NAMALWA (cell line): Measurements from ENCODE around the gene KNSTRN.

Experiments used
- DNase-seq: peaks from one replicate; pipeline ENCODE4 v3.0.0-alpha.2; 2015; ENCODE audit warnings: low spot score

Gene KNSTRN

GRCh38 chr15:40382580-40383456, at the start of gene KNSTRN:
TSS of gene KNSTRN (plus strand) at chr15:40382721. CDS start at chr15:40382836, 115 bp downstream.
- DNase-seq = peak; percentile 97

DNA sequence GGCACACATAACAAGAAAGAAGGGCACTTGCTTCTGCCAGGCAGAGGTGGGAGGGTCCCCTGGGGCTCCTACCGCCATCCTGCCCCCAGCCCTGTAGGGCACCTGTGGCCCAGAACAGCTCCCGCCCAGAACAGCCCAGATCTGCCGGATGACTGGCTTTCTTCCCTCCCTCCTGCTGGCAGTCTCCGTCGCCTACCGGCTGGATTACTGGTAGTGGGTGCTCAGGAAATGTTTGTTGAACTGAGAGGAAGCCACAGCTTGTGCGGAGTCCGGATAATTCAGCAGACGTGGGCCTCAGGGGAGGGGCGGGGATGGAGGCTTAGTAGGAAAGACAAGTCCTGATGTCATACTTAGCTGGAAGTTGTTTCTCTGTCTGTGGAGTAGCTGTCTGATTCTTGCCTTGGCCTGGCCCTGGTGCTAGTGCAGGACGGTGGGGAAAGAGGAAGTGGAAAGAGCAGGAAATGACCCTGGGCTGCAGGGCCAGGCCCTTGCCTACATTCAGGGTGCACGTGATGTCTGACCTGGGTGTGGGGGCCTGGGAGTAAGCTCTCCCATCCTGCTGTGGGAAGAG, 48.5 kb upstream of the KNSTRN start:
- peak; percentile 35 for DNase-seq

- DNase-seq = no peak
Measured at GRCh38 chr15:40334541-40334940, 48.0 kb upstream of the KNSTRN start.

DNA sequence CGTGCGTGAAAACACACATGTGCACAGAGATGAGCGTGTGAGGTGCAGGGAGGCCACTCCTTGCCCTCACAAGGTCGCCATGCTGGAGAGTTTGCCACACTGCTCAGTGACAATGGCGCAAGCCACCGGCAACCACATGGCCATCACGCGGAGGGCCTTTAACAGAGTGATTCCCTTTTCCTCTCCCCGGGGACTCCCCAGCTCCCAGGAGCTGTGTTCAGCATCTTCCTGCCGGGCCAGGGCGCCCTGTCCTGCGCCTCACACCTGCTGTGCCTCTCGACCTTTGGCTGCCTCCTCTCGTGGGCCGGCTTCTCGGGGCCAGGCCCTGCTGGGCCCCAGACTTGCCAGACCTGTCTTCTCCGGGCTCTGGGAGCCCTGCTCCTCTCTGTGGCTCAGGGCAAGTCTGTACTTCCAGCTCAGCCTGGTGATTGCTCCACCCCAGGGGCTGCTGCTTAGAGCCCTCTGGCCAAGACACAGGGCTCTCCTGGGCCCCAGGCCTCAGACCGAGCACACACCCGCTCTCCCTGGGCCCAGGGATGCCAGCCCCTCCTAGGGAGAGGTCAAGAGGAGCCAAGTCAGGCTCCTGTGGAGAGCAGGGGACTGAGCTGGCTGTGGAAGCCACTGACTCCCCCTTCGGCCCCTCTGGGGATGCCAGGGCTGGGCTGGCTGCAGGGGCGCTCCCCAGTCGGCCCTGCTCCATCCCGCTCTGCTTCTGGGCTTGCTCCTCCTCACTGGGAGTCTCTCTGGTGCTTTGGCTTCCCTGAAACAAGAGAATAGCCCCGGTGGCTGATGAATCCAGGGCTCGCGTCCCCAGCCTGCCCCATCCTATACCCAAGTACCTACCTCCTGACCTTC, 47.4 kb upstream of the KNSTRN start:
- no peak for DNase-seq

GRCh38 chr15:40335938-40336743, 46.4 kb upstream of the KNSTRN start:
- DNase-seq = no peak

DNA sequence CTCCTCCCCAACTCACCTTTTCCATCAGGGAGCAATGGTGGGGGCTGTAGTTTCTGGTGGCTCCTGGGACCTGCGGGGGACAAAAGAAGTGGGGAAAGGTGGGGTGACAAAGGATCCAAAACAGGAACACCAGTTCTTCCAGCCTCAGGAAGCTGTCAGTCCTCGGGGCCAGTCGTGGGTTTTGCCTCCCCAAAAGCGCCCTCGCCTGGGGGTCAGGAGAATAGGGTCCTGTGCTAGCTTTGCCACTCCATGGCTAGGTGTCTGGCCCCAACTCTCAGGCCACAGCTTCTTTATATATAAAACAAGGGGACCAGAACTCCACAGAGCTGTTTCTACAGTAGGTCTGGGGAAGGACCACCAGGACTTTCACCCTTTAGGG, 45.8 kb upstream of the KNSTRN start:
- DNase-seq = peak; percentile 48

- no peak for DNase-seq
Measured at GRCh38 chr15:40337597-40337996, 44.9 kb upstream of the KNSTRN start.

- DNase-seq = peak; percentile 89
Measured at GRCh38 chr15:40338041-40338657, 44.4 kb upstream of the KNSTRN start.

DNA sequence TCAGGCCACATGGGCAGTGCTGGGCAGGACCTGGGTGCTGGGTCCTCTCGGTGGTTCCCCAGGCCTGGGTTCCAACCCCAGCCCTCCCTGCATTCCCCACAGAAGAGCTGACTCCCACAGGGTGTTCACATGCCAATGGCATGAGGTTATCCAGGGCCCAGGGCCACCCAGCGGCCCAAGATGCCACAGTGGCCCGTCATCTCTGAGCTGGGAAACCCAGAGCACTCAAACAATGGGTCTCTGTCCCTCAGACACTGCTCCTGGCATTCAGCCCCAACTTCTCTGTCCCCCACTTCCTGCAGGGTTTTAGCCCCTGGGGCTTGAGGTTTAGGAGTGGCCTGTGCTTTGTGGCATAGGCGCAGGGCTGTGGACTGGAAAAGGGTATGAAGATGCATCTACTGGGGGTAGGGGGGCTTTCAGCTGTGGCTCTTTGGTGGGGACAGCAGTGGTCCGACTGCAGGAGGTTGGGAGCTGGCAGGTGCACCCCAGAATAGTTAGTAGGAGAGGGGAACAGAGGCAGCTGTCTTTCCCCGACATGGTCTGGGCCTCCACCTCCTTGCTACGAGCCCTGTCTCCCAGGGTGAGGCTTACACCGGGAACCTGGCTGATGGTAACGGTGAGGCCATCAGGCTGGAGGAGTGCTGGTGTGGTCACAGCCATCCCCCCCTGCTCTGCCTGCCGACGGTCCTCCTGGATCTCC, 43.5 kb upstream of the KNSTRN start:
- DNase-seq = no peak

- DNase-seq = no peak
Measured at GRCh38 chr15:40339621-40339945, 42.9 kb upstream of the KNSTRN start.

DNA sequence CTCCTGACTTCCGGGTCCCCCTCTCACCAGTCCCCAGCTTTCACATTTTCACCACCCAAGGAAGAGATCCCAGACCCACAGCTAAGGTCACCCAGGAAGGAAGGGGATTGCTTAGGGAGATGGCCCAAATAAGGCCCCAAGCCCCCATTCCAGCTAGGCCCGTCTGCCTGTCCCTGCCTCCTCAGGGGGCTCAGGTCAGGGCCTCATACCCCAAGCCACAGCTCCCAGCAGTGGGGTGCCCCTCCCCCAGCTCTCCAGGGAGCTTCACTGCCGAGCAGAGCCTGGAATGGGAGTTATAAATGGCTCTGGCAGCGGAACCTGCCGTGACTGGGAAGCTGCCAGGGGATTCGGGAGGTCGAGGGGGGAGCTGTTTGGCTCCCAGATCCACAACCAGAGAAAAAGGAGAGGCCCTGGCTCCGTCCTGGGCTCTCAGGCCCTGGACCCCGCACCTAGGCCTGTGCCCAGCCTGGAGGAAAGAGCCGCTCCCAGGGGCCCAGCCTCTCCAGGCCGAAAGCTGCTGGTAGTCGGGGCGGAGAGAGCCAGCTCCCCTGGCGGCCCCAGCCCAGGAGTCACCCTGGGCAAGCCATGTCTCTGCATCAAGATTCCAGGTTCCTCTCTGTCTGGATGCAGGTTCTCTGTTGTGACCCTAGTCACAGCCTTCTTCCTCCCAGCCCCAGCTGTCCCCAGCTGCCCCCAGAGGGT, 42.3 kb upstream of the KNSTRN start:
- no peak for DNase-seq

DNA sequence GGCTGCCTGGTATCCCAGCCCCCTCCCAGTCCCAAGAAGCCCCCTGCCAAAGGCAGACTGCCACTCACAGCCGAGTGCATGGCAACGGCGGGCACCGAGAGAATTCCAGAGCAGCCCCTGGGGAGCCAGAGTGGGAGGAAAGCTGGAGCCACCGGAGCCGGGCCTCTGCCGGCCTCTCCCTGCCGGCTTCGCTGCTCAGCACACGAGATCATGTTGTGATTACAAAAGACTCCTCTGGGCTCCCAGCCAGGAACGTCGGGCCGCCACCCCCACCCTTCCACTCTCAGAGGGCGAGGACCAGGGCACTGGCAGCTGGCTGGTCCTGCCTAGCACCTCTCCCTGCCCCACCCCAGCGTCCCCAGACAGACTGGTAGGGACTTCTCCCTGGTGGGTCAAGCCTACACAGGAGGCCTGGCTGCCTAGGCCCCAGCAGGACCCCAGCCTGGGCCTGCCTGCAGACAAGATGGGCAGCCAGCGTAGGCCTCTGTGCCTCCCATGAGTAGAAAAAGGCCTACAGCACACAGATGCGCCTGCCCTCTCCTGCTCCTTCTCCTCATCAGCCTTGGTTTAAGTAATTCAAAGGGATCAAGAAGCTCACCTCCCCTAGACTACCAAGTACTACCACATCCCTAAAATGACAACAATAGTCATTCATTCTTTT, 41.7 kb upstream of the KNSTRN start, which contains the start of gene CCDC9B:
Gene CCDC9B (minus strand): TSS at position 200 of the 661 bp plus-strand sequence. CDS start 120 bp downstream, at position 80.
- DNase-seq = no peak

- DNase-seq = no peak
Measured at GRCh38 chr15:40342416-40343320, 39.9 kb upstream of the KNSTRN start.

- no peak for DNase-seq
Measured at GRCh38 chr15:40343512-40343911, 39.0 kb upstream of the KNSTRN start.

- no peak for DNase-seq
Measured at GRCh38 chr15:40344217-40344616, 38.3 kb upstream of the KNSTRN start.

- peak; percentile 79 for DNase-seq
Measured at GRCh38 chr15:40344631-40345120, 37.8 kb upstream of the KNSTRN start.

- no peak for DNase-seq
Measured at GRCh38 chr15:40345225-40345866, 37.2 kb upstream of the KNSTRN start.
